Measurements from ENCODE around the gene HS6ST3.

Gene HS6ST3

DNA sequence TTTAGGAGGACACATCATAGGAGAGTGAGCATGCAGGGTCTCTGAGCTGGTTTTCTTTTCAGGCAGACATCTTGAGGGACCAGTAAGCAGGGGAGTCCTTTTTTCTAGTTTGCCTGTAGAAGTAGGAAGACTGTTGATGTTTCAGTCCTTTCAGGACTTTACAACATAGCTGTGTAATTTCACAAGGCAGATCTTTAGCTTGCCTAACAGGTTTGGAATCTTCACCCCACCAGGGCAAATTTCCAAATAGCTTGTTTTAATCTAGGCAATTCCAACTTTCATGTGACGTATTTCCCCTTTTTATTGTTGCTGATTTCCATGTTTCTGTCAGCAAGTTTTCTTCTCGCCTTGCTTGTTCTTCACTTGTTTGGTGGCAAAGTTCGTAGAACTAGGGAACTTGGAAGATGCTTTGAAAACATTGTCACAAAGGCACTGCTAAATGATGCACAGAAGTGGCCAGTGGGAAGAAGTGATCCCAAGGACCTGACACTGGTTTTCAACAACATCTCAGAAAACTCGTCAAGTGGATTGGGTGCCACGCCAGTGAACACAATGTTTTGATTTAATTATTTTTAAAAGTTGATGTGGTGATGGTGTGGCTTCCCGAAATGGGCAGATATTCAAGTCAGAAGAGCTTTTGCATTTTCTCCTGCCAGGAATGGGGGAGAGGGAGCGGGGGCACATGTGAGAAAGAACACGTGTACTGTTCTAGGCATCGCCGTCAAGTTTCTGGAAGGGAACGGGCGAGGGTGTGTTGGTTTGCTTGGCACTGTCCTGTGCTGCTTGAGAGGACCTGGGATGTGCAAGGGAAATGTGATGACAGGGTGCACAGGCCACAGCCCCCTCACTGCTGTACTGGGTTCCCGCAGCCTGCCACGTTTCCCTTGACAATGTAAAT is 485.8 kb downstream of the HS6ST3 start:
- Histone ChIP-seq H3K4me3 (no peak overlapping the region), H3K36me3 (ENCODE audit: insufficient read depth, low read length) (no peaks in the 10 kb centered on the region), H3K27ac (no peak overlapping the region), H3K9ac (ENCODE audit: insufficient read length) (no peak overlapping the region), H3K9me3 (ENCODE audit: low read depth, low read length) (no peaks in the 10 kb centered on the region)
- no peak for TF ChIP-seq EZH2 (IDR thresholded peaks at IDR 0.05)
- TF ChIP-seq POLR2AphosphoS5 (IDR thresholded peaks at IDR 0.05; ENCODE audit: borderline replicate concordance, low read depth, low read length) = no peak
- TF ChIP-seq FOXP2 (optimal IDR thresholded peaks at IDR 0.05; ENCODE audit: control extremely low read depth, extremely low read length, insufficient read depth) = no peak
- DNase-seq (ENCODE audit: low read depth, low spot score) = no peak

DNA sequence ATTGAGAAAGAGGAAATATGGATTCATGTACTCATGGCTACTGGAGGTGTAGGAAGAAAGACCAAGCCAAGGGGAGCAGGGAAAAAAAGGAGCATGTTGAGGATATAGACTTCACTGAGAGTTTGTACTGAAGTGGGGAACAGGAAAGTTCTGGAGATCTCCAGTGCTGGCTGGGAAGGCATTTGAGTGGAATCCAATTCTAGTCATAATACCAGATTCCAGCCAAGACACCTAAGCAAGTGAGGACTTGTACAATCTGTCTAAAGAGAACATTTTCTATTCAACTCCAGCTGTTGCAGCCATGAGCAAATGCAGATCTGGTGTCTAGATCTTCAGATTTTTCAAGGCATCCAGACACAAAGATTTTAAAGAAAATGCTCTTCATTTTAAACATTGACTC is 491.8 kb downstream of the HS6ST3 start:
- TF ChIP-seq FOXP2 (optimal IDR thresholded peaks at IDR 0.05; ENCODE audit: control extremely low read depth, extremely low read length, insufficient read depth) (no peak), POLR2AphosphoS5 (IDR thresholded peaks at IDR 0.05; ENCODE audit: borderline replicate concordance, low read depth, low read length) (no peak), EZH2 (IDR thresholded peaks at IDR 0.05) (no peak)
- Histone ChIP-seq H3K9me3 (ENCODE audit: low read depth, low read length) (no peaks in the 10 kb centered on the region), H3K27ac (no peak overlapping the region), H3K9ac (ENCODE audit: insufficient read length) (no peak overlapping the region), H3K4me3 (no peak overlapping the region), H3K36me3 (ENCODE audit: insufficient read depth, low read length) (no peaks in the 10 kb centered on the region)
- no peak for DNase-seq (ENCODE audit: low read depth, low spot score)

GRCh38 chr13:96615252-96615651 is 525.3 kb downstream of the HS6ST3 start:
- Histone ChIP-seq H3K9ac (ENCODE audit: insufficient read length) (no peak overlapping the region), H3K27ac (no peak overlapping the region), H3K4me3 (no peak overlapping the region), H3K36me3 (ENCODE audit: insufficient read depth, low read length) (no peaks in the 10 kb centered on the region), H3K9me3 (ENCODE audit: low read depth, low read length) (no peaks in the 10 kb centered on the region)
- TF ChIP-seq POLR2AphosphoS5 (IDR thresholded peaks at IDR 0.05; ENCODE audit: borderline replicate concordance, low read depth, low read length) = no peak
- TF ChIP-seq FOXP2 (optimal IDR thresholded peaks at IDR 0.05; ENCODE audit: control extremely low read depth, extremely low read length, insufficient read depth) = no peak
- TF ChIP-seq EZH2 (IDR thresholded peaks at IDR 0.05) = no peak
- DNase-seq (ENCODE audit: low read depth, low spot score) = no peak

DNA sequence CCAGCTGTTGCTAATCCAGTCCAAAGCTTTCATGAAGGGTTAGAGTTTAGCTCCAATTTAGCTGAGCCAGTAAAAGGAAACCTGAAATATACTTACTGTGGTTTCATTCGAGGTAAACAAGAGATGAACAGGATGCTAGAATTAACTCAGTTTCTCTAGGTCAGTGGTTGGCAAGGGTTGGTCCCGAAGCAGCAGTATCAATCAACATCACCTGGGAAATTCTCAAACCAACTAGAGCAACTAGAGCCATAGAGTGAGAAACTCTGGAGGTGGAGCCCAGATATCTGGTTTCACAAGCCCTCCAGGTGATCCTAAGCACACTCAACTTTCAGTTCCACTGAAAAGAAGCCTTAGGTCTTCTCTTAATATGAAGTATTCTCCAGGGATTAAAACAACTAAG is 527.6 kb downstream of the HS6ST3 start:
- DNase-seq (ENCODE audit: low read depth, low spot score) = no peak
- no peak for TF ChIP-seq EZH2 (IDR thresholded peaks at IDR 0.05)
- no peak for TF ChIP-seq FOXP2 (optimal IDR thresholded peaks at IDR 0.05; ENCODE audit: control extremely low read depth, extremely low read length, insufficient read depth)
- no peak for TF ChIP-seq POLR2AphosphoS5 (IDR thresholded peaks at IDR 0.05; ENCODE audit: borderline replicate concordance, low read depth, low read length)
- no peaks in the 10 kb centered on the region for H3K9me3 ChIP-seq (ENCODE audit: low read depth, low read length)
- H3K36me3 ChIP-seq (ENCODE audit: insufficient read depth, low read length) = no peaks in the 10 kb centered on the region
- no peak overlapping the region for H3K27ac ChIP-seq
- no peak overlapping the region for H3K4me3 ChIP-seq
- H3K9ac ChIP-seq (ENCODE audit: insufficient read length) = no peak overlapping the region

DNA sequence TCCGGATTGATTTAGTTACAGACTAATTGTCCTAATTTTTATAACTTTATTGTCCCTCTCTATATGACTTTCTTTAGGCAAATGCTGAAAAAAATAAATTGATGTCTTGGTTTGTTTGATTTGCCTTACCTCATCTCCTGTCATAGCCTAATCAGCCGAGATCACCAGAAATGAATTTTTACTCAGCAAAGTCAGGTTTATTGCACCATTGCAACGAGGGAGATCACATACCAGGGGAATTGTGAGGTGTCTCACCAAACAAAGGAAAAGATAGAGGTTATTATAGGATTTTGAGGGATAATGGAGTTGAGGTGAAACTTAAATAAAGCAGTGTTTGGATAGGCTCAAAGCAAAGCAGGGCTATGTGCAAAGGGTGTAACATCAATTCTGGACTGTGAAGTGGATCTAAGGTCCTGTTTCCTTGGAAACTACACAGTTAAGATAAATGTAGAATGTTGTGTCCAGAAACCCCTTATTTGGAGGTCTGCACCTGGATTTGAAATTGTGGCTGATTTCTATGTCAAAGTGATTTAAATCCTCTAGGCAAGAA is 531.8 kb downstream of the HS6ST3 start:
- Histone ChIP-seq H3K4me3 (no peak overlapping the region), H3K9ac (ENCODE audit: insufficient read length) (no peak overlapping the region), H3K36me3 (ENCODE audit: insufficient read depth, low read length) (no peaks in the 10 kb centered on the region), H3K9me3 (ENCODE audit: low read depth, low read length) (no peaks in the 10 kb centered on the region), H3K27ac (no peak overlapping the region)
- TF ChIP-seq FOXP2 (optimal IDR thresholded peaks at IDR 0.05; ENCODE audit: control extremely low read depth, extremely low read length, insufficient read depth) (no peak), POLR2AphosphoS5 (IDR thresholded peaks at IDR 0.05; ENCODE audit: borderline replicate concordance, low read depth, low read length) (no peak), EZH2 (IDR thresholded peaks at IDR 0.05) (no peak)
- DNase-seq (ENCODE audit: low read depth, low spot score) = no peak

- Histone ChIP-seq H3K9me3 (ENCODE audit: low read depth, low read length) (no peaks in the 10 kb centered on the region), H3K9ac (ENCODE audit: insufficient read length) (no peak overlapping the region), H3K36me3 (ENCODE audit: insufficient read depth, low read length) (no peaks in the 10 kb centered on the region), H3K4me3 (no peak overlapping the region), H3K27ac (no peak overlapping the region)
- TF ChIP-seq FOXP2 (optimal IDR thresholded peaks at IDR 0.05; ENCODE audit: control extremely low read depth, extremely low read length, insufficient read depth) (no peak), POLR2AphosphoS5 (IDR thresholded peaks at IDR 0.05; ENCODE audit: borderline replicate concordance, low read depth, low read length) (no peak), EZH2 (IDR thresholded peaks at IDR 0.05) (no peak)
- DNase-seq (ENCODE audit: low read depth, low spot score) = no peak
Measured at GRCh38 chr13:96629331-96629730, 539.4 kb downstream of the HS6ST3 start.

GRCh38 chr13:96632536-96633320 is 542.8 kb downstream of the HS6ST3 start:
- no peak for DNase-seq (ENCODE audit: low read depth, low spot score)
- Histone ChIP-seq H3K9me3 (ENCODE audit: low read depth, low read length) (no peaks in the 10 kb centered on the region), H3K36me3 (ENCODE audit: insufficient read depth, low read length) (no peaks in the 10 kb centered on the region), H3K27ac (no peak overlapping the region), H3K9ac (ENCODE audit: insufficient read length) (no peak overlapping the region), H3K4me3 (no peak overlapping the region)
- TF ChIP-seq FOXP2 (optimal IDR thresholded peaks at IDR 0.05; ENCODE audit: control extremely low read depth, extremely low read length, insufficient read depth) (no peak), EZH2 (IDR thresholded peaks at IDR 0.05) (no peak), POLR2AphosphoS5 (IDR thresholded peaks at IDR 0.05; ENCODE audit: borderline replicate concordance, low read depth, low read length) (no peak)
